IMR-90 (cell line): ENCODE data around the gene MRTFB. TPM values are rescaled to one million over a fixed set of nuclear protein-coding genes. Genes with fewer than 3 reads are reported as not detected.

ENCODE experiments used
- ATAC-seq: fragments of 200-7000 bp; cut with Tn5 transposase; 2 replicates; pipeline ENCODE4 v1.9.1; 2020; ENCODE audit warnings: low read depth, mild to moderate bottlenecking, moderate library complexity
- BruUV-seq: library from RNA; stranded (reverse); fragments of 400-500 nt; replicated peaks from 2 replicates; lab custom pipeline; 2021; lab: Mats Ljungman, UMichigan
- CTCF ChIA-PET: fragments of 300-600 bp; formaldehyde crosslinking; extraction: SDS; loops from one replicate; lab custom pipeline; 2021; ENCODE audit warnings: antibody characterized with exemption; lab: Yijun Ruan, JAX
- POLR2A ChIA-PET: fragments of 300-600 bp; sonication (Branson Sonifier 250); formaldehyde crosslinking; loops from one replicate; lab custom pipeline; 2022; ENCODE audit warnings: antibody characterized with exemption; ENCODE audit not compliant: unreplicated experiment; lab: Charles Lee
- DNase-seq: peaks from one replicate; pipeline ENCODE4 v3.0.0; 2013
- H2AFZ ChIP-seq: replicated peaks from 2 replicates; pipeline ENCODE3; 2013; ENCODE audit warnings: low read length, mild to moderate bottlenecking; ENCODE audit not compliant: poor library complexity
- H2AK5ac ChIP-seq: 2 replicates; pipeline ENCODE4 v1.6.1; 2013; ENCODE audit warnings: low read depth, low read length, inconsistent platforms
- H2AK9ac ChIP-seq: replicated peaks from 2 replicates; pipeline ENCODE3; 2013; ENCODE audit warnings: mild to moderate bottlenecking, low read depth, low read length, moderate library complexity; ENCODE audit not compliant: poor library complexity
- H2BK120ac ChIP-seq: 2 replicates; pipeline ENCODE4 v1.6.1; 2013; ENCODE audit warnings: low read depth, low read length, inconsistent platforms
- H2BK15ac ChIP-seq: 3 replicates; pipeline ENCODE4 v1.6.1; 2013; ENCODE audit warnings: low read depth, low read length, inconsistent platforms
- H2BK20ac ChIP-seq: 2 replicates; pipeline ENCODE4 v1.6.1; 2013; ENCODE audit warnings: low read depth, mild to moderate bottlenecking, inconsistent platforms, low read length, moderate library complexity
- H2BK5ac ChIP-seq: 2 replicates; pipeline ENCODE4 v1.6.1; 2013; ENCODE audit warnings: mild to moderate bottlenecking, low read depth, low read length, inconsistent platforms; ENCODE audit not compliant: poor library complexity, severe bottlenecking
- H3K14ac ChIP-seq: replicated peaks from 2 replicates; pipeline ENCODE4 v1.6.1; 2013; ENCODE audit warnings: low read depth, low read length, inconsistent platforms
- H3K18ac ChIP-seq: 2 replicates; pipeline ENCODE4 v1.6.1; 2013; ENCODE audit warnings: low read depth, low read length, control low read depth
- H3K23ac ChIP-seq: 2 replicates; pipeline ENCODE4 v1.6.1; 2013; ENCODE audit warnings: low read depth, low read length, inconsistent platforms
- H3K27ac ChIP-seq: 2 replicates; pipeline ENCODE4 v1.5.1; 2013; ENCODE audit warnings: mild to moderate bottlenecking, control low read depth, low read length; ENCODE audit not compliant: insufficient read depth
- H3K27me3 ChIP-seq: 2 replicates; pipeline ENCODE4 v1.6.1; 2013; ENCODE audit warnings: low read length; ENCODE audit not compliant: control insufficient read depth, insufficient read depth
- H3K36me3 ChIP-seq: 2 replicates; pipeline ENCODE4 v1.6.1; 2013; ENCODE audit warnings: low read length, mixed read lengths; ENCODE audit not compliant: control insufficient read depth, insufficient read depth
- H3K4ac ChIP-seq: 2 replicates; pipeline ENCODE4 v1.6.1; 2013; ENCODE audit warnings: low read depth, low read length, inconsistent platforms
- H3K4me1 ChIP-seq: 2 replicates; pipeline ENCODE4 v1.6.1; 2013; ENCODE audit warnings: low read length, mixed read lengths; ENCODE audit not compliant: control insufficient read depth, insufficient read depth
- H3K4me2 ChIP-seq: 2 replicates; pipeline ENCODE4 v1.6.1; 2013; ENCODE audit warnings: low read depth, mild to moderate bottlenecking, control low read depth, low read length, moderate library complexity
- H3K4me3 ChIP-seq: 2 replicates; pipeline ENCODE4 v1.5.1; 2013; ENCODE audit warnings: low read depth, mild to moderate bottlenecking, control low read depth, low read length, moderate library complexity; ENCODE audit not compliant: insufficient read depth
- H3K56ac ChIP-seq: 2 replicates; pipeline ENCODE4 v1.6.1; 2013; ENCODE audit warnings: low read length, inconsistent platforms; ENCODE audit not compliant: insufficient read depth; ENCODE audit errors: extremely low read depth
- H3K79me1 ChIP-seq, 2 experiments: 2 replicates each; pipeline ENCODE4 v1.6.1; 2013; ENCODE audit warnings: low read length in 2 of 2, inconsistent platforms in 1 of 2, low read depth in 1 of 2
- H3K9ac ChIP-seq: 2 replicates; pipeline ENCODE4 v1.6.1; 2013; ENCODE audit warnings: low read depth, low read length, control low read depth
- H3K9me1 ChIP-seq: 2 replicates; pipeline ENCODE4 v1.6.1; 2013; ENCODE audit warnings: low read length, inconsistent platforms; ENCODE audit not compliant: insufficient read depth
- H3K9me3 ChIP-seq: 2 replicates; pipeline ENCODE4 v1.6.1; 2013; ENCODE audit warnings: low read length; ENCODE audit not compliant: control insufficient read depth, insufficient read depth
- H4K20me1 ChIP-seq: 2 replicates; pipeline ENCODE4 v1.6.1; 2013; ENCODE audit warnings: low read length, inconsistent platforms; ENCODE audit not compliant: insufficient read depth
- H4K5ac ChIP-seq: 2 replicates; pipeline ENCODE4 v1.6.1; 2013; ENCODE audit warnings: mild to moderate bottlenecking, low read depth, low read length, control low read depth
- H4K8ac ChIP-seq, 2 experiments: 2 replicates each; pipeline ENCODE4 v1.6.1; 2013; ENCODE audit warnings: low read depth in 2 of 2, low read length in 2 of 2, control low read depth in 1 of 2, inconsistent platforms in 1 of 2
- H4K91ac ChIP-seq: 2 replicates; pipeline ENCODE4 v1.6.1; 2013; ENCODE audit warnings: low read depth, low read length, inconsistent platforms; ENCODE audit not compliant: insufficient read depth
- BHLHE40 ChIP-seq: fragments of 150-350 bp; IDR thresholded peaks from 2 replicates; pipeline ENCODE4 v1.6.1; 2016; ENCODE audit warnings: mild to moderate bottlenecking, low read depth, low read length
- CEBPB ChIP-seq: IDR thresholded peaks from 2 replicates; pipeline ENCODE4 v1.6.1; 2012; ENCODE audit warnings: low read depth, low read length, improper control_type of control experiment
- CTCF ChIP-seq: conservative IDR thresholded peaks from 2 replicates; pipeline ENCODE4 v1.5.1; 2012; ENCODE audit warnings: mild to moderate bottlenecking, low read depth, low read length, improper control_type of control experiment
- ELK1 ChIP-seq: fragments of 150-350 bp; IDR thresholded peaks from 2 replicates; pipeline ENCODE4 v1.6.1; 2016; ENCODE audit warnings: low read depth, mild to moderate bottlenecking, low read length, moderate library complexity, borderline replicate concordance
- MAFK ChIP-seq: IDR thresholded peaks from 2 replicates; pipeline ENCODE4 v1.6.1; 2012; ENCODE audit warnings: low read depth, low read length, improper control_type of control experiment
- MXI1 ChIP-seq: IDR thresholded peaks from 2 replicates; pipeline ENCODE4 v1.6.1; 2012; ENCODE audit warnings: low read depth, mild to moderate bottlenecking, low read length, moderate library complexity, borderline replicate concordance
- POLR2A ChIP-seq: IDR thresholded peaks from 2 replicates; pipeline ENCODE4 v1.6.1; 2012; ENCODE audit warnings: mild to moderate bottlenecking, low read depth, low read length
- RCOR1 ChIP-seq: IDR thresholded peaks from 2 replicates; pipeline ENCODE4 v1.6.1; 2012; ENCODE audit warnings: mild to moderate bottlenecking, low read length, improper control_type of control experiment; ENCODE audit not compliant: insufficient replicate concordance
- SMC3 ChIP-seq: fragments of 150-350 bp; IDR thresholded peaks from 2 replicates; pipeline ENCODE4 v1.6.1; 2016; ENCODE audit warnings: low read depth, mild to moderate bottlenecking, antibody characterized with exemption, low read length, moderate library complexity
- USF2 ChIP-seq: fragments of 150-350 bp; IDR thresholded peaks from 2 replicates; pipeline ENCODE4 v1.6.1; 2017; ENCODE audit warnings: mild to moderate bottlenecking, antibody characterized with exemption, low read length, low read depth
- whole genome bisulfite sequencing, 2 experiments: methylation state at CpG; one replicate each; pipeline versions ENCODE4 v1.1.5 to v1.1.7; 2013; ENCODE audit warnings: missing lambda C conversion rate in 2 of 2; ENCODE audit not compliant: insufficient read length in 1 of 2; ENCODE audit errors: extremely low coverage in 2 of 2; 5-methylcytosine and 5-hydroxymethylcytosine counted together
- dilution Hi-C: fragments of 300-500 bp; cut with HindIII; formaldehyde crosslinking; loops from one replicate; pipeline ENCODE4 v1.14.3; 2018; ENCODE audit warnings: low sequenced_read_pairs; ENCODE audit not compliant: unreplicated experiment
- in situ Hi-C: fragments of 300-500 bp; cut with MboI; formaldehyde crosslinking; loops from 3 replicates; pipeline ENCODE4 v1.14.3; 2019; ENCODE audit warnings: low sequenced_read_pairs, inconsistent platforms, mixed read lengths
- intact Hi-C: fragments of 100-400 bp; cut with micrococcal nuclease; formaldehyde crosslinking; loops from 2 replicates; pipeline ENCODE4 v1.10.0; 2022
- polyA plus RNA-seq, 3 experiments: library from polyadenylated mRNA; depleted of rRNA; stranded (reverse); fragments of >200 nt; gene quantifications; 2 replicates each; pipeline ENCODE4 v1.2.3, GENCODE V29; 2012; ENCODE audit warnings: low replicate concordance in 1 of 3
- total RNA-seq: library from RNA; depleted of rRNA; stranded (reverse); fragments of >200 nt; gene quantifications from 2 replicates; pipeline ENCODE4 v1.2.3, GENCODE V29; 2012

The MRTFB gene
- total and polyA plus RNA-seq, 2 of the 4 experiments (the other 2 are of a cell fraction): 4.4 to 5.4 TPM

GRCh38 chr16:14139872-14140271 lies 68.8 kb downstream of the MRTFB start:
- Histone ChIP-seq H2AK5ac (no peak overlapping the region), H2BK15ac (no peak overlapping the region), H2AFZ (no peak overlapping the region), H2BK5ac (no peak overlapping the region), H3K79me1 (peaks cover 2 to 3% of the 10 kb centered on the region in 2 experiments; a peak in 3 of 4 replicates), H3K27ac (no peak overlapping the region), H3K14ac (no peak overlapping the region), H4K5ac (no peak overlapping the region), H3K9me1 (no peaks in the 10 kb centered on the region), H4K20me1 (no peaks in the 10 kb centered on the region), H3K9ac (no peak overlapping the region), H2BK20ac (no peak overlapping the region), H3K9me3 (no peaks in the 10 kb centered on the region), H3K4me1 (no peaks in the 10 kb centered on the region), H3K4me2 (no peak overlapping the region), H3K27me3 (no peaks in the 10 kb centered on the region), H2BK120ac (no peak overlapping the region), H4K91ac (no peak overlapping the region), H3K4me3 (no peak overlapping the region), H4K8ac (no peak overlapping the region), H3K18ac (no peak overlapping the region), H3K23ac (no peak overlapping the region), H2AK9ac (no peak overlapping the region), H3K4ac (no peak overlapping the region), H3K56ac (no peak overlapping the region), H3K36me3 (no peaks in the 10 kb centered on the region)
- no TSS peak for BruUV-seq
- in situ Hi-C loops (no loop called here), dilution Hi-C loops (no loop called here), intact Hi-C loops (no loop called here)
- TF ChIP-seq SMC3 (no peak), BHLHE40 (no peak), POLR2A (no peak), ELK1 (no peak), RCOR1 (no peak), MXI1 (no peak), CEBPB (no peak), USF2 (no peak), MAFK (no peak), CTCF (no peak)
- POLR2A ChIA-PET: no interaction called here
- ATAC-seq: no peak
- no peak for DNase-seq
- CTCF ChIA-PET: no interaction called here
- no CpG with 5 or more reads among the region's 1 CpG for WGBS, 2 experiments
